Glutamatergic neuron (in vitro differentiated cells): ENCODE data around the gene GRB2. TPM values are rescaled to one million over a fixed set of nuclear protein-coding genes. Genes with fewer than 3 reads are reported as not detected.
"Not testable (repeated sequence)": the region's sequence is repeated elsewhere in the genome, so short reads cannot be mapped to it uniquely, and the experiment has no call there.

Source experiments
- DNase-seq: peaks from one replicate; pipeline ENCODE4 v3.0.0; 2022
- H3K27ac Mint-ChIP-seq: one replicate; pipeline ENCODE4 v1.8.0; 2020; ENCODE audit warnings: mild to moderate bottlenecking, mixed read lengths, inconsistent platforms; ENCODE audit not compliant: unreplicated experiment
- H3K27me3 Mint-ChIP-seq: one replicate; pipeline ENCODE4 v1.8.0; 2020; ENCODE audit warnings: mild to moderate bottlenecking, moderate library complexity, mixed read lengths, inconsistent platforms; ENCODE audit not compliant: unreplicated experiment
- H3K36me3 Mint-ChIP-seq: one replicate; pipeline ENCODE4 v1.8.0; 2020; ENCODE audit warnings: mild to moderate bottlenecking, mixed read lengths, inconsistent platforms; ENCODE audit not compliant: unreplicated experiment
- H3K4me1 Mint-ChIP-seq: one replicate; pipeline ENCODE4 v1.8.0; 2020; ENCODE audit warnings: mild to moderate bottlenecking, low read depth, mixed read lengths, inconsistent platforms; ENCODE audit not compliant: unreplicated experiment
- H3K4me3 Mint-ChIP-seq: one replicate; pipeline ENCODE4 v1.8.0; 2020; ENCODE audit warnings: mild to moderate bottlenecking, mixed read lengths, inconsistent platforms; ENCODE audit not compliant: unreplicated experiment
- H3K9me3 Mint-ChIP-seq: one replicate; pipeline ENCODE4 v1.8.0; 2020; ENCODE audit warnings: mild to moderate bottlenecking, moderate library complexity, mixed read lengths, inconsistent platforms; ENCODE audit not compliant: unreplicated experiment
- CTCF ChIP-seq: fragments of 200-600 bp; sonication (generic); IDR thresholded peaks from one replicate; pipeline ENCODE4 v1.5.0; 2021; ENCODE audit not compliant: partially characterized antibody, unreplicated experiment
- total RNA-seq: library from RNA; stranded (reverse); fragmentation: NEBNext Ultra II Directional; extraction: Animal tissue kit (Norgen Biotek cat#: 25700); gene quantifications from one replicate; pipeline ENCODE4 v1.2.1, GENCODE V29; 2021; ENCODE audit not compliant: unreplicated experiment

The GRB2 gene
- total RNA-seq, 1 donor from 2014 or later: 148 TPM

GRCh38 chr17:75285123-75285522 lies 120.4 kb downstream of the GRB2 start:
- peaks cover 1% of the 10 kb centered on the region for H3K9me3 Mint-ChIP-seq
- H3K27ac Mint-ChIP-seq: no peak overlapping the region
- H3K36me3 Mint-ChIP-seq: no peaks in the 10 kb centered on the region
- no peak for TF ChIP-seq CTCF
- H3K27me3 Mint-ChIP-seq: peaks cover 3% of the 10 kb centered on the region
- DNase-seq: no peak
- no peak overlapping the region for H3K4me3 Mint-ChIP-seq
- peaks cover 2% of the 10 kb centered on the region for H3K4me1 Mint-ChIP-seq

- not testable (repeated sequence) for H3K36me3 Mint-ChIP-seq, H3K4me1 Mint-ChIP-seq, H3K27me3 Mint-ChIP-seq, H3K4me3 Mint-ChIP-seq, H3K27ac Mint-ChIP-seq, H3K9me3 Mint-ChIP-seq, DNase-seq
These were observed 125.3 kb downstream of the GRB2 start for GRCh38 chr17:75280189-75280588.

GRCh38 chr17:75277664-75278071 lies 127.8 kb downstream of the GRB2 start:
- no peaks in the 10 kb centered on the region for H3K9me3 Mint-ChIP-seq
- H3K27me3 Mint-ChIP-seq: peaks cover 2% of the 10 kb centered on the region
- H3K27ac Mint-ChIP-seq: no peak overlapping the region
- no peaks in the 10 kb centered on the region for H3K36me3 Mint-ChIP-seq
- no peaks in the 10 kb centered on the region for H3K4me1 Mint-ChIP-seq
- no peak for DNase-seq
- H3K4me3 Mint-ChIP-seq: no peak overlapping the region
- no peak for TF ChIP-seq CTCF

- H3K9me3 Mint-ChIP-seq: peaks cover under 1% of the 10 kb centered on the region
- DNase-seq: no peak
- peaks cover 2% of the 10 kb centered on the region for H3K4me1 Mint-ChIP-seq
- H3K27me3 Mint-ChIP-seq: peaks cover 2% of the 10 kb centered on the region
- H3K4me3 Mint-ChIP-seq: no peak overlapping the region
- no peak for TF ChIP-seq CTCF
- no peak overlapping the region for H3K27ac Mint-ChIP-seq
- H3K36me3 Mint-ChIP-seq: no peaks in the 10 kb centered on the region
These were observed 131.3 kb downstream of the GRB2 start for GRCh38 chr17:75273977-75274708.

GRCh38 chr17:75272848-75273184 lies 132.7 kb downstream of the GRB2 start:
- no peak for TF ChIP-seq CTCF
- no peaks in the 10 kb centered on the region for H3K36me3 Mint-ChIP-seq
- H3K9me3 Mint-ChIP-seq: peaks cover 3% of the 10 kb centered on the region
- no peak overlapping the region for H3K27ac Mint-ChIP-seq
- peaks cover 2% of the 10 kb centered on the region for H3K4me1 Mint-ChIP-seq
- peaks cover 7% of the 10 kb centered on the region for H3K27me3 Mint-ChIP-seq
- no peak for DNase-seq
- H3K4me3 Mint-ChIP-seq: no peak overlapping the region
